Measurements from ENCODE around the gene BOC. TPM values are rescaled to one million over a fixed set of nuclear protein-coding genes. Genes with fewer than 3 reads are reported as not detected.

The BOC gene
- total and polyA plus RNA-seq, 2 donors (not counting 3 experiments of a cell fraction or from before 2014, with no cell fraction given) = 0.07 TPM; not detected in 1

DNA sequence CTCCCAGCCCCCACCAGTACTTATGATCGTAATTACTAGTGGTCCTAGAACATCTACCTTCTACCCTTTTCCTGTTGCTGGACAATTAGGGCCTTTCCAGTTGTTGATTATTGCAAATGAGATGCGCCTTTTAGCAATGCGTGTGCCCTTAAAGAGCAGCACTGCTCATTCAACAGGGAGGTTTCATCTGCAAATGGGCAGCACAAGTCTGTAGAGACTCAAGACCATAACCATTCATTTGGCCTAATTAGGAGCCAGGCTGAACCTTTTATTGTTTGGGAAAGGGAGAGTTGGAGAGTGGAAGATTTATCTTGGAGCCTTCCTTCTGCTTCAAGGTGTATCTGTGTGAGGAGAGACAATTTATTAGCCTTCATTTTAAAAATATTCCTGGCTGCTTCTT, 42.3 kb downstream of the BOC start:
- H2AFZ ChIP-seq (ENCODE audit: low read depth, low read length) = no peak overlapping the region
- ChIA-PET POLR2A (no interaction called here), CTCF (no interaction called here)
- FAIRE-seq (no peak), DNase-seq (ENCODE audit: low read depth, low spot score) (no peak)
- no peaks in the 10 kb centered on the region for H3K4me1 ChIP-seq (ENCODE audit: control insufficient read depth, extremely low read depth, insufficient read depth, low read length)
- H4K20me1 ChIP-seq (replicated peaks; ENCODE audit: control insufficient read depth, extremely low read depth, insufficient read depth, low read length) = no peaks in the 10 kb centered on the region
- no peaks in the 10 kb centered on the region for H3K79me2 ChIP-seq (ENCODE audit: control insufficient read depth, insufficient read depth, low read length)
- H3K9me3 ChIP-seq (replicated peaks; ENCODE audit: control insufficient read depth, insufficient read depth, low read length) = no peaks in the 10 kb centered on the region
- peaks cover 3% of the 10 kb centered on the region in 2 experiments for H3K27me3 ChIP-seq (ENCODE audit: control insufficient read depth in 2 of 2, insufficient read depth in 2 of 2, low read length in 2 of 2)
- H3K36me3 ChIP-seq (ENCODE audit: control insufficient read depth in 2 of 2, extremely low read depth in 1 of 2, insufficient read depth in 2 of 2, low read length in 2 of 2) = no peaks in the 10 kb centered on the region
- BruUV-seq (replicated peaks) = no TSS peak
- no peak overlapping the region for H3K4me3 ChIP-seq (replicated peaks in 1 of 3; ENCODE audit: insufficient read depth in 1 of 3, low read depth in 1 of 3, low read length in 3 of 3)
- dilution Hi-C loops (cut with MboI; ENCODE audit: extremely low pct_ligation_motif_present, low sequenced_read_pairs) = no loop called here
- no peak overlapping the region for H3K4me2 ChIP-seq (ENCODE audit: insufficient read depth, low read length)
- no peaks in the 10 kb centered on the region for H3K9me1 ChIP-seq (replicated peaks; ENCODE audit: control insufficient read depth, extremely low read depth, insufficient read depth, low read length)
- TF ChIP-seq POLR2A (IDR thresholded peaks at IDR 0.05; ENCODE audit: low read depth, low read length) = no peak
- no peak for TF ChIP-seq JUN (IDR thresholded peaks at IDR 0.05; ENCODE audit: borderline replicate concordance, insufficient read depth, insufficient read length, low read depth)
- TF ChIP-seq MYC (IDR thresholded peaks at IDR 0.05; ENCODE audit: low read depth, low read length) = no peak
- TF ChIP-seq FOS (IDR thresholded peaks at IDR 0.05; ENCODE audit: borderline replicate concordance, insufficient read depth, low read length) = no peak
- H3K9ac ChIP-seq (replicated peaks; ENCODE audit: extremely low read depth, insufficient read depth, low read length) = no peak overlapping the region
- H3K27ac ChIP-seq (ENCODE audit: insufficient read depth, low read depth, low read length) = no peak overlapping the region
- intact Hi-C loops (cut with micrococcal nuclease) = no loop called here

DNA sequence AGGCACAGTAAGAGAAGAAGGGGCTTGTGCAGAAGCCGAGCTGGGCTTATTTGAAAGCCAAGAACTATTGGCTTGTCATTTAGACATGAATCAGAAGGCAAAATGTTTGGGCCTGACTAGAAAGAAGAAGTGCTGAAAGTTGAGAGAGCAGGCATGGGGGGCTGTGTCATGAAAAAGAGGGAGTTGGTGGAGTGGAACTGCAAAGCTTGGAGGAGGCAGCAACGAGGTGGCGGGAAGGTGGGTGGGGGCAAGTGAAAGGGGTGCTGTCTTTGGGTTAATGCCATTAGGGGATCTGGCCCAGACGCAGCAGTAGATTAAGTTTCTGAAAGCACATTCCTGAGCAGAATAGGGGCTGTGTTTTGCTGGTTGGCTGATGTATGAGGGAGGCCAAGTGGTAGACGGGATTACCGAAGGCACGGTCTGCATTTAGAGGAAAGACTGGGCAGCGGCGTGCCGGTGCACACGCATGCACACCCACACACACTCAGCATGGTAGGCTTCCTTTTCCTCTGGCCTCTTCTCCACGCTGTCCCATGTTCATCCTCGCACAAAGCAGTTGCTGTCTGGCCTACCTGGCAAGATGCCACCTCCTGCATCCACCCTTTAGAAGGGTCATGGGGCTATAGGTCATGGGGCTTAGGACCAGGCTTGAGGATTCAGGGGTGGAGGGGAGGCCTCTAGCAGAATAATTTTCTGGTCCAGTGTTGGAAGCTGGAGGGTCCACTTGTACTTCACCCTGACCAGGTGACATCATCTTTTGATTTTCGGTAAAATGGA, 43.0 kb downstream of the BOC start:
- POLR2A ChIA-PET = no interaction called here

More for the DNA sequence above, 43.0 kb downstream of the BOC start:
- FAIRE-seq (no peak), DNase-seq (ENCODE audit: low read depth, low spot score) (no peak)
- CTCF ChIA-PET = no interaction called here
- peaks cover 0 to 2% of the 10 kb centered on the region in 2 experiments for H3K27me3 ChIP-seq (ENCODE audit: control insufficient read depth in 2 of 2, insufficient read depth in 2 of 2, low read length in 2 of 2)
- TF ChIP-seq JUN (IDR thresholded peaks at IDR 0.05; ENCODE audit: borderline replicate concordance, insufficient read depth, insufficient read length, low read depth) (no peak), POLR2AphosphoS5 (IDR thresholded peaks at IDR 0.05; ENCODE audit: insufficient read depth, low read depth, low read length) (no peak), GATA2 (IDR thresholded peaks at IDR 0.05; ENCODE audit: insufficient read depth, insufficient read length, low read depth, low read length) (no peak), MYC (IDR thresholded peaks at IDR 0.05; ENCODE audit: low read depth, low read length) (no peak), FOS (IDR thresholded peaks at IDR 0.05; ENCODE audit: borderline replicate concordance, insufficient read depth, low read length) (no peak), EZH2 (IDR thresholded peaks at IDR 0.05; ENCODE audit: borderline replicate concordance, low read depth, low read length, severe bottlenecking) (no peak), POLR2A (IDR thresholded peaks at IDR 0.05; ENCODE audit: low read depth, low read length) (no peak)
- TF ChIP-seq, protein P1, sequence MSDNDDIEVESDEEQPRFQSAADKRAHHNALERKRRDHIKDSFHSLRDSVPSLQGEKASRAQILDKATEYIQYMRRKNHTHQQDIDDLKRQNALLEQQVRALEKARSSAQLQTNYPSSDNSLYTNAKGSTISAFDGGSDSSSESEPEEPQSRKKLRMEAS (IDR thresholded peaks at IDR 0.05; ENCODE audit: insufficient read depth, insufficient read length) = no peak
- TF ChIP-seq, protein P2, sequence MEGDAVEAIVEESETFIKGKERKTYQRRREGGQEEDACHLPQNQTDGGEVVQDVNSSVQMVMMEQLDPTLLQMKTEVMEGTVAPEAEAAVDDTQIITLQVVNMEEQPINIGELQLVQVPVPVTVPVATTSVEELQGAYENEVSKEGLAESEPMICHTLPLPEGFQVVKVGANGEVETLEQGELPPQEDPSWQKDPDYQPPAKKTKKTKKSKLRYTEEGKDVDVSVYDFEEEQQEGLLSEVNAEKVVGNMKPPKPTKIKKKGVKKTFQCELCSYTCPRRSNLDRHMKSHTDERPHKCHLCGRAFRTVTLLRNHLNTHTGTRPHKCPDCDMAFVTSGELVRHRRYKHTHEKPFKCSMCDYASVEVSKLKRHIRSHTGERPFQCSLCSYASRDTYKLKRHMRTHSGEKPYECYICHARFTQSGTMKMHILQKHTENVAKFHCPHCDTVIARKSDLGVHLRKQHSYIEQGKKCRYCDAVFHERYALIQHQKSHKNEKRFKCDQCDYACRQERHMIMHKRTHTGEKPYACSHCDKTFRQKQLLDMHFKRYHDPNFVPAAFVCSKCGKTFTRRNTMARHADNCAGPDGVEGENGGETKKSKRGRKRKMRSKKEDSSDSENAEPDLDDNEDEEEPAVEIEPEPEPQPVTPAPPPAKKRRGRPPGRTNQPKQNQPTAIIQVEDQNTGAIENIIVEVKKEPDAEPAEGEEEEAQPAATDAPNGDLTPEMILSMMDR (IDR thresholded peaks at IDR 0.05; ENCODE audit: extremely low read depth in 1 of 2, insufficient read depth in 1 of 2, low read depth in 1 of 2, low read length in 2 of 2) = no peak
- H3K4me3 ChIP-seq (replicated peaks in 1 of 3; ENCODE audit: insufficient read depth in 1 of 3, low read depth in 1 of 3, low read length in 3 of 3) = no peak overlapping the region
- intact Hi-C loops (cut with micrococcal nuclease) (no loop called here), dilution Hi-C loops (cut with MboI; ENCODE audit: extremely low pct_ligation_motif_present, low sequenced_read_pairs) (no loop called here)
- H3K4me2 ChIP-seq (ENCODE audit: insufficient read depth, low read length) = no peak overlapping the region
- BruUV-seq (replicated peaks) = no TSS peak
- no peaks in the 10 kb centered on the region for H3K9me1 ChIP-seq (replicated peaks; ENCODE audit: control insufficient read depth, extremely low read depth, insufficient read depth, low read length)
- H4K20me1 ChIP-seq (replicated peaks; ENCODE audit: control insufficient read depth, extremely low read depth, insufficient read depth, low read length) = no peaks in the 10 kb centered on the region
- H2AFZ ChIP-seq (ENCODE audit: low read depth, low read length) = no peak overlapping the region
- no peaks in the 10 kb centered on the region for H3K4me1 ChIP-seq (ENCODE audit: control insufficient read depth, extremely low read depth, insufficient read depth, low read length)
- H3K9ac ChIP-seq (replicated peaks; ENCODE audit: extremely low read depth, insufficient read depth, low read length) = no peak overlapping the region
- H3K36me3 ChIP-seq (ENCODE audit: control insufficient read depth in 2 of 2, extremely low read depth in 1 of 2, insufficient read depth in 2 of 2, low read length in 2 of 2) = no peaks in the 10 kb centered on the region
- no peaks in the 10 kb centered on the region for H3K79me2 ChIP-seq (ENCODE audit: control insufficient read depth, insufficient read depth, low read length)
- H3K9me3 ChIP-seq (replicated peaks; ENCODE audit: control insufficient read depth, insufficient read depth, low read length) = no peaks in the 10 kb centered on the region
- H3K27ac ChIP-seq (ENCODE audit: insufficient read depth, low read depth, low read length) = no peak overlapping the region

All from endothelial cell of umbilical vein (primary cell).